GM19455 (cell line): ENCODE results near the gene CCL17.
"Not testable (repeated sequence)": the region's sequence is repeated elsewhere in the genome, so short reads cannot be mapped to it uniquely, and the experiment has no call there.

ENCODE experiments used
- ATAC-seq: cut with Tn5 transposase; IDR thresholded peaks from one replicate; pipeline ENCODE4 v1.9.1; 2021; ENCODE audit not compliant: unreplicated experiment

The CCL17 gene

GRCh38 chr16:57430955-57431354 is 26.4 kb downstream of the CCL17 start:
- no peak for ATAC-seq

- no peak for ATAC-seq
Observed at GRCh38 chr16:57432505-57432904, 27.9 kb downstream of the CCL17 start.

- no peak for ATAC-seq
Observed at GRCh38 chr16:57432989-57433388, 28.4 kb downstream of the CCL17 start.

- no peak for ATAC-seq
Observed at GRCh38 chr16:57434003-57434402, 29.4 kb downstream of the CCL17 start.

- no peak for ATAC-seq
Observed at GRCh38 chr16:57435838-57436237, 31.3 kb downstream of the CCL17 start.

GRCh38 chr16:57439947-57440346 is 35.4 kb downstream of the CCL17 start:
- not testable (repeated sequence) for ATAC-seq

GRCh38 chr16:57440551-57440950 is 36.0 kb downstream of the CCL17 start:
- ATAC-seq: not testable (repeated sequence)

GRCh38 chr16:57444711-57445110 is 40.1 kb downstream of the CCL17 start:
- no peak for ATAC-seq

- ATAC-seq: no peak
Observed at GRCh38 chr16:57445510-57445909, 40.9 kb downstream of the CCL17 start.

GRCh38 chr16:57446531-57447185 is 42.1 kb downstream of the CCL17 start:
- ATAC-seq: peak; percentile 42

GRCh38 chr16:57447186-57447962 is 42.8 kb downstream of the CCL17 start, which contains the start of the genes CIAPIN1 and COQ9:
Gene CIAPIN1, minus strand, starts transcription at chr16:57447385. Its CDS starts 6,457 bp downstream, at chr16:57440928.
Gene COQ9, plus strand, starts transcription at chr16:57447479. Its CDS starts 27 bp downstream, at chr16:57447506.
- peak; percentile 95 for ATAC-seq

GRCh38 chr16:57452021-57452420 is 47.5 kb downstream of the CCL17 start:
- ATAC-seq: no peak

GRCh38 chr16:57462209-57462977 is 57.8 kb downstream of the CCL17 start, which contains the start of gene POLR2C:
Gene POLR2C, plus strand, starts transcription at chr16:57462679. Its CDS starts 46 bp downstream, at chr16:57462725.
- ATAC-seq: peak; percentile 81

- no peak for ATAC-seq
Observed at GRCh38 chr16:57462978-57463362, 58.4 kb downstream of the CCL17 start.

- no peak for ATAC-seq
Observed at GRCh38 chr16:57464523-57464922, 60.0 kb downstream of the CCL17 start.
